DND-41 (cell line): ENCODE results near the gene USP4.

Experiments
- CTCF ChIP-seq: IDR thresholded peaks from 2 replicates; pipeline ENCODE4 v1.5.1; 2012; ENCODE audit warnings: borderline replicate concordance, low read length, moderate library complexity, mild to moderate bottlenecking; ENCODE audit not compliant: poor library complexity, severe bottlenecking; ENCODE audit errors: extremely low read depth
- EZH2 ChIP-seq: IDR thresholded peaks from 3 replicates; pipeline ENCODE4 v1.6.1; 2012; ENCODE audit warnings: borderline replicate concordance, low read depth, mild to moderate bottlenecking, moderate library complexity, low read length, inconsistent platforms; ENCODE audit not compliant: severe bottlenecking

DNA sequence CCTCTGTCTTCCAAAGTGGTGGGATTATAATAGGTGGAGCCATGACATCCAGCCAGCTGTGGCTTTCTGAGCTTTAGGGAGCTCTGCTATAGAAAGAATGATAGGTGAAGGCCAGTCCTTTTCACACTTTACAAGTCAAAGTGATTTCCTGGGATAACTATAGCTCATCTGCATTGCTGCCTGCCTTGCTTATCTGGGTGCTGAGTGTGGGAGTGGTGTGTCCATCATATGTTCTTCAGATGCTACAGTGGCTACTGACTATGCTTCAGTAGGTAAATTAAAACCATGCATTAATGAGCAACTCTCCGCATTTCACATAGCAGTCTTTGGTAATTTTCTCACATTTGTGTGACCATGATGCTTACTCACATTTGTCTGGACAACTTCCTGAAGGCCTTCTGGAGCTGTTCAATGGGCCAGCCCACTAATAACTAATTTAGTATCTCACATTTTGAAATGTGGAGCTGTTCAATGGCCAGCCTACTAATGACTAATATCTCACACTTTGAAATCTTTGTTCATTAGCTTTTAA lies 48.5 kb upstream of the USP4 start:
- no peak for TF ChIP-seq CTCF
- TF ChIP-seq EZH2, result no peak
